ENCODE measurements around the gene TNNC1.

Gene TNNC1

GRCh38 chr3:52483577-52484381, 29.9 kb upstream of the TNNC1 start:
- no peak for DNase-seq

- no peak for DNase-seq
These were observed 29.2 kb upstream of the TNNC1 start for GRCh38 chr3:52483081-52483480.

- DNase-seq: no peak
These were observed 28.1 kb upstream of the TNNC1 start for GRCh38 chr3:52481819-52482521.

GRCh38 chr3:52480768-52481715, 27.2 kb upstream of the TNNC1 start:
- DNase-seq: no peak

GRCh38 chr3:52479877-52480575, 26.2 kb upstream of the TNNC1 start:
- no peak for DNase-seq

- DNase-seq: no peak
These were observed 25.4 kb upstream of the TNNC1 start for GRCh38 chr3:52479037-52479876.

GRCh38 chr3:52477796-52478095, 23.9 kb upstream of the TNNC1 start:
- no peak for DNase-seq

- DNase-seq: no peak
These were observed 23.4 kb upstream of the TNNC1 start for GRCh38 chr3:52477076-52477795.

GRCh38 chr3:52473026-52473425, 19.2 kb upstream of the TNNC1 start:
- no peak for DNase-seq

- no peak for DNase-seq
These were observed 18.6 kb upstream of the TNNC1 start for GRCh38 chr3:52472239-52473000.

- no peak for DNase-seq
These were observed 17.8 kb upstream of the TNNC1 start for GRCh38 chr3:52471371-52472238.

GRCh38 chr3:52470920-52471319, 17.1 kb upstream of the TNNC1 start:
- no peak for DNase-seq

- no peak for DNase-seq
These were observed 15.2 kb upstream of the TNNC1 start for GRCh38 chr3:52469001-52469400.

- no peak for DNase-seq
These were observed 14.5 kb upstream of the TNNC1 start for GRCh38 chr3:52468336-52468735.

GRCh38 chr3:52463416-52463815, 9.6 kb upstream of the TNNC1 start:
- no peak for DNase-seq

GRCh38 chr3:52461874-52462273, 8.0 kb upstream of the TNNC1 start:
- DNase-seq: no peak

GRCh38 chr3:52458770-52459545, 5.1 kb upstream of the TNNC1 start:
- DNase-seq: no peak

GRCh38 chr3:52458031-52458760, 4.4 kb upstream of the TNNC1 start:
- no peak for DNase-seq
